ENCODE data around the gene COPS6.
A peak's percentile ranks its signal among the peaks of the same experiment; 100 is the strongest.

COPS6 gene

DNA sequence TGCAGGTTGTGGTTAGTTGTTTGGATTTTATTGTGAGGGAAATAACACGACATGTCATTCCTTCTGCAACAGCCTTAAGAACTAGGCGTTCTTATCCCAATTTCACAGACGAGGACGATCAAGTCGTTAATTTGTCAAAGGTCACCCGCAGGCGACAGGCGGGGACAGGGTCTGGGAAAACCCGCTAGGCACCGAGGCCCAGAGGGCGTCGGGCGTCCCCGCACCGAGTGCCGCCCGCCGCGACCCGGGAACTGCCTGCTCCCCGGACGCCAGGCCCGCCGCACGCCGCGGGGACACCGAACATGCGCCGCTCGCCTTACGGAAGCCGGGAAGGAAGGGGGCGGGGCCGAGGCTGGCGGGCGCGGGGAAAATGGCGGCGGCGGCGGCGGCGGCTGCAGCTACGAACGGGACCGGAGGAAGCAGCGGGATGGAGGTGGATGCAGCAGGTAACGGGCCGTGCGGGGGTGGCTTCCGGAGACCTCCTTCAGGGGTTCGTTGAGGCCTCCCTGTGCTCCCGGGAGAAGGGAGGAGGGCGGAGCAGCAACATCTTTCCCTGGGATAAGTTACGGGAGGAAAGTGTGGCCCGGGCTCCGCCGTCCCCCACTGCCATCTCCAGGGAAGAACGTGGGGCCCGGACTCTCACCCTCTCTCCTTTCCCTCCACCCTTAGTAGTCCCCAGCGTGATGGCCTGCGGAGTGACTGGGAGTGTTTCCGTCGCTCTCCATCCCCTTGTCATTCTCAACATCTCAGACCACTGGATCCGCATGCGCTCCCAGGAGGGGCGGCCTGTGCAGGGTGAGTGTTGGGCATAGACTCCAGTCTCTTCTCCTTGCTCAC lies at the start of gene COPS6:
COPS6 (plus strand) TSS at position 349 of the 837 bp plus-strand sequence; CDS start at position 371, 22 bp downstream.
- DNase-seq, result peak; percentile 96

DNA sequence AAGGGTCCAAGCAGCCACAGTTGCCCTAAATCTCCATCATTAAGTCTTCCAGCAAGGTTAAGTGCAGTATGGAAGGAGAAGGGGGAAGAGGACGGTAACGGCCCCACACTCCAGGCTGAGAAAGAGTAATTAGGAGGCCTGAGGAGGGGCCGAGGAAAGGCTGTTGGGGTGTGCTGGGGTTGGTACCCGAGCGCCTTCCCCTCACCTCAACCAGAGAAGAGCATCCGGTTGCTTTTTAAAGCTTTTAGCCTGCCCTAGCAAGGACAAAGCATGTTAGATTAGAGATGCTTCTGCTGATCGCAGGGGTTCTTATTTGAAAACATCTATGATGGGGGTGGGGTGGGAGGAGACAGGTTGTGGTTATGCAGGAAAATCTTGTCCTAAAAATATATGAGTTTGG lies 48.2 kb upstream of the COPS6 start:
- no peak for DNase-seq

DNA sequence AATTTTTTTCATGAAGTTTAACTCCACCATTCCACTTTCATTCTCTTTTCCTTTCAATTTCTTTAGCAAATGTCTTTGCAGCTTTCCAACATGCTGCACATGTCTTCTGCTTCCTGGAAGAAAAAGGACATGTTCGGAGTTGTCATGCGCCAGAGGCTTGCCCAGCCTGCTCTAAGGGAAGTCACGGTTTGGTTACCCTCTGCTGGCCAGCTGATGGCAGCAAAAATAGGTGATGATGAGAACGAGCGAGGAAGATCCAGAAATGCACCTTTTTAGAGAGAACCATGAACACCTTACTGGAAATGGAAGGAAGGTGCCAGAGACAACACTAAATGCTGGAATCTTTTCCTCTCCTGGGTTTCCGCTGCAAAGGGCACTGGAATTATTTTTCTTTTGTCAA lies 44.1 kb upstream of the COPS6 start:
- peak; percentile 85 for DNase-seq

DNA sequence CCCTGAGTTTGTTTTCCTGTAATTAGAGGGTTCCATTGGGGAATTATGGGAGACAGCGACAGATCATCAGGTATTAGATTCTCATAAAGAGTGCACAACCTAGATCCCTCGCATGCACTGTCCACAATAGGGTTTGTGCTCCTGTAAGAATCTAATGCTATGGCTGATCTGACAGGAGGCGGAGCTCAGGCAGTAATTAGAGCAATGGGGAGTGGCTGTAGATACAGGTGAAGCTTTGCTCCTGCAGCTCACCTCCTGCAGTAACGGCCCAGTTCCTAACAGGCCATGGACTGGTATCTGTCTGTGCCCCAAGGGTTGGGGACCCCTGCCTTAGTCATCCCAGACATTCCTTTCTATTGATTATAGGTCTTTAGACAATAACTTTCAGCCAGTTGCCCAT lies 40.1 kb upstream of the COPS6 start:
- DNase-seq, result peak; percentile 51

DNA sequence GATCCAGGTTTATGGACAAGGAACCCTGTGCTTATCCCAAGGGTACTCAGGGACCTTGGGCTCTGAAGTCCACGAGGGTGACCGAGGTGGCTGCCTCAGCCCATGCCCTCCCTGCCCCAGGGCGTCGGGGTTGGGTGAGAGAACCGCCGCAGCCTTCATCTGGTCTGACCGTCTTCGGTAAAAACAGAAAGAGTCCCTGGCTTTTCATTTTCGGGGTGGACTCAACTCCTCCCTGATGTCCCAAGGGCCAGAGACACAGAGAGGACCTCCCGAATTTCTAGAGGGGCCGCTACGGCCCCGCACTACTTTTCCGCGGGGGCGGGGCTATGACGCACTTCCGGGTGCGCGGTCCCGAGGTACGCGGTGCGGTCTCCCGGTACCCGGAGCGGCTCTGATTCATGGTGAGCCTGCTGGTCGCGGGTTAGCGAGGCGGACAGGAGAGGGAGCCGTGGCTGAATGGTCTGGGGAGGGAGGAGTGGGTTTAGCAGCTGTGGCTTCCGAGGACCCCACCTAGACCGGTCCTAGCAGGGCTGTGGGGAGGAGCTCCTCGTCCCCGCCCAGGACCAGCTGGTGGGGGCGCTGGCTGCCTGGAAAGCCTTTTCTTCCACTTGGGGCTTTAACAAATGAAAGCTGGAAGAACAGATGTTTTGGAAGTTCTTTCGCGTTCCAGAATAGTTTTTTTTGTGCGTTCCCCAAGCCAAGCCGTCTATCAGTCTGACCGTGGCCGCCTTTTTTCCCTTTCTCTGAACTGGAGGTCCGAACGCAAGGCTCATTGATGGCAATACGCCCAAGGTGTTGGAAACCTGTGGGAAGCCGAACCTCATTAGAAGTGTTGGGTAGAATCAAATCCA lies 39.1 kb upstream of the COPS6 start, which contains the start of gene ZSCAN21:
ZSCAN21 (plus strand) TSS at position 334 of the 851 bp plus-strand sequence. CDS start 7,233 bp downstream, outside the sequence.
- DNase-seq, result peak; percentile 93

DNA sequence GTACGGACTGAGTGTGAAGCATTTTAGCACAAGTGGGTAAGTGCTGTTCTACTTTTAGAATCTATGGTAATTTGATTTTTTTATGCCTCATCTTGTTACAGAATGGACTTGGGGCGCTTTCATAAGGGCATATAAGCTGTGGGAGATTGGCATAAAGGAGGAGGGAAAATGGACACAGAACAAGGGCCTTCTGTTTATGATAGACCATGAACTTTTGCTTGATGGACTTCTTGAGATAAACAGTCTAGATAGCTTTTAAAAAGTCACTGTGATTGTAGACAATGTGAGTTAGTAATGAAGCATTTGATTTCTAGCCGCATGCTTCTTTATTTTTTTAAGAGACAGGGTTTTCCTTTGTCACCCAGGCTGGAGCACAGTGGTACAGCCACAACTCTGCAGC lies 37.2 kb upstream of the COPS6 start:
- DNase-seq, result no peak

DNA sequence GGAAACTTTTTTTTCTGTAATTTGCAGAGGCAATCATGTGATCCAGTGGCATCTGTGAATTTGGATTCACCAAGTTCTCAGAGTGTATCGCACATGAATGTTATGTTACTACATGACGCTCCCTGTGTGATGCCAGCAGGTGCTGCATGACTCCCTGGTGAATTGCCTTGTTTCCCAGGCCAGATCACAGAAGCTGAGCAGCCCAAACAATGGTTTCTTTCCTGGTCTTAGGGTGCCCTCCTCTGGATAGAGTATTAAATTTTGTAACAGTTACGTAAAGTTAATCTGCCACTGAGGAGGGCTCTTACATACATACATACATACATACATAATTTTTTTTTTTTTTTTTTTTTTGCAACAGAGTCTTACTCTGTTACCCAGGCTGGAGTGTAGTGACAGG lies 35.6 kb upstream of the COPS6 start:
- peak; percentile 91 for DNase-seq

DNA sequence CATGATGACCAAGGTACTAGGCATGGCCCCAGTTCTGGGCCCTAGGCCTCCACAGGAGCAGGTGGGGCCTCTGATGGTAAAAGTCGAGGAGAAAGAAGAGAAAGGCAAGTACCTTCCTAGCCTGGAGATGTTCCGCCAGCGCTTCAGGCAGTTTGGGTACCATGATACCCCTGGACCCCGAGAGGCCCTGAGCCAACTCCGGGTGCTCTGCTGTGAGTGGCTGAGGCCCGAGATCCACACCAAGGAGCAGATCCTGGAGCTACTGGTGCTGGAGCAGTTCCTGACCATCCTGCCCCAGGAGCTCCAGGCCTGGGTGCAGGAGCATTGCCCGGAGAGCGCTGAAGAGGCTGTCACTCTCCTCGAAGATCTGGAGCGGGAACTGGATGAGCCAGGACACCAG lies 31.8 kb upstream of the COPS6 start:
- DNase-seq, result no peak

DNA sequence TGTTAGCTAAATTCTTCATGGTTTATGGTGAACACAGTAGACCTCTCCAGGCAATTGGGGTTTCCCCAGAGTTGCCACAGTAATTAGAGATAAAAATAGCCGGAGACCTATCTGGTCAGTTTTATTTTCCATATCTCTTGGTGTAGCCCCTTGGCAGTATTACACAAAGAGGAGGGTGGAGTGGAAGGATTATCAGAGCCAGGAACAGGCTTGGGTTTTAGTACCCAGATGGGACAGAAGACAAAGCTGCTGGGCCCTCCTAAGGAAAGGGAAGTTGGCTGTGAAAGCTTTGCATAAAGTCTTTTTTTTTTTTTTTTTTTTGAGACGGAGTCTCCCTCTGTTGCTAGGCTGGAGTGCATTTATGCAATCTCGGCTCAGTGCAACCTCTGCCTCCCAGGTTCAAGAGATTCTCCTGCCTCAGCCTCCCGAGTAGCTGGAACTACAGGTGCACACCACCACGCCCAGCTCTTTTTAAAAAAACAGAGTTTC lies 29.5 kb upstream of the COPS6 start:
- DNase-seq, result no peak

DNA sequence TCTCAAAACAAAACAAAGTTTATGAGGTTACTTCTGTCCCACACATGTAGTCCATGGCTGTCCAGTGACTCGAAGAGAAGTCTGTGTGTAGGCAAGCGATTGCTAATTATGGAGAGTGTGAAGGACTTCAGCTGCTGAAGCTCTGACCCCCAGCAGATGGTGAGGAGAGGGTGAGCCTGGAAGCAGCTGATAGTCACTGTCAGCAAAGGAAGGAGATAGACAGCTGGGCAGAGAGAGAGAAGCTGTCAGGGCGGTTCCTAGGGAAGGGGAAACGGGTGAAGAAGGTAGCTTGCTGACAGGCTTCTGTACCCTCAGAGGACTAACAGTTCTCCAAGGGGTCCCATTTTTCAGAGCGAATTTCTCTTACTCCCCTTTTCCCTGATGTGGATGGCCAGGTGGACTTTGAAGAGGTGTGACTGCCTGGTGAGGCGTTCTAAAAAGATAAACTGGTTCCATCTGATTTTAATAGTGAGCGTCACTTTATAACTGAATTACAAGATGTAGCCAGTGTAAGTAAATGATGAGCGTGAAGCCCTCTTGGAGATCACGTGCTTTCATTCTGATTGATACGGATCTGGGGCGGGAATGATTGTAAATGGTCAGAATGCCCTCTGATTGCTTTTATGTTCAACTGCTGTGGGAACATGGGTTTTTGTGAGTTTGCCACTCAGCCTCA lies 27.1 kb upstream of the COPS6 start:
- no peak for DNase-seq

DNA sequence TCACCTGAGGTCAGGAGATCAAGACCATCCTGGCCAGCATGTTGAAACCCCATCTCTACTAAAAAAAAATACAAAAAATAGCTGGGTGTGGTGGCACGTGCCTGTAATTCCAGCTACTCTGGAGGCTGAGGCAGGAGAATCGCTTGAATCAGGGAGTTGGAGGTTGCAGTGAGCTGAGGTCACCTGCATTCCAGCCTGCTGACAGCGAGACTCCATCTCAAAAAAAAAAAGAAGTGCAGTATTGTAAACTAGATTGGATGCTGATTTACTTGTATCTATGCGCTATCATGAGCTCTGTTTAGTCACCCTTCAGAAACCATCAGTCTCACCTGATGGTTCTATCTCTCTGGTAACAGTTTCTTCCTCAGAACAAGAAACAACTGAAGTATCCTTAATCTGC lies 25.4 kb upstream of the COPS6 start:
- DNase-seq, result no peak

DNA sequence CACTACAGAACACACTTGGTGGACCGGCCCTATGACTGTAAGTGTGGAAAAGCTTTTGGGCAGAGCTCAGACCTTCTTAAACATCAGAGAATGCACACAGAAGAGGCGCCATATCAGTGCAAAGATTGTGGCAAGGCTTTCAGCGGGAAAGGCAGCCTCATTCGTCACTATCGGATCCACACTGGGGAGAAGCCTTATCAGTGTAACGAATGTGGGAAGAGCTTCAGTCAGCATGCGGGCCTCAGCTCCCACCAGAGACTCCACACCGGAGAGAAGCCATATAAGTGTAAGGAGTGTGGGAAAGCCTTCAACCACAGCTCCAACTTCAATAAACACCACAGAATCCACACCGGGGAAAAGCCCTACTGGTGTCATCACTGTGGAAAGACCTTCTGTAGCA lies 24.6 kb upstream of the COPS6 start:
- no peak for DNase-seq

DNA sequence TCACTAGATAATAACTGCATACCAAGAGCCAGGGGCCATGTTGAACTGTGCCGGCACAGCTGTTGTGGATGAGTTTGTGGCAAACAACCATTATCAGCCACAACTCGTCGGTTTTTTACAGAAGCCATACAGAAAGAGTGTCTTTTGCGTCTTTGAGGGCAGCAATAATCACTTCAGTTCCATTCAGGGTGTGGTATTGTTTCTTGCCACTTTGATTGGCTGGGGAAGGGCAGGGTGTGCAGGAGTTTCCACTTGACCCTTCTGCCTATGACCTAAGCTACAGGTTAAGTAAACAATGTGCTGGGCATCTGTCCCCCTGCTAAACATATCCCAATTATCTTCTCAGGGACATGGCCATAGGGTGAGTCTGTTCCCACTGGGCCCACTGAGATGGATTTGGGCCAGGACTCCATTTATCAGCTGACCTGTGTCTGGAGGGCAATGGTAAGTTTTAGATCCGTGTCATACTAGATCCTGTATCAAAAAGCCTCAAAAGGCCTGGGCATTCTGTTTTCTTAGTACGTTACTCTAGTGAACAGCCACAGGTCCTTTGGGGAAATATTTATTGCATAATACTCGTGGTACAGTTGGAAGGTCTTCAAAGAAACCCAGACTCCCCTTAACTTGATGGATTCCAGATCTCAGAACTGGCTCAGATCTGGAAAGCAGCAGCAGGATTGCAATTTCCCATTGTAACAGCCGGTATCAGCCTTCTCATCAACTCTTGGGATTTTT lies 23.1 kb upstream of the COPS6 start:
- DNase-seq, result peak; percentile 46

DNA sequence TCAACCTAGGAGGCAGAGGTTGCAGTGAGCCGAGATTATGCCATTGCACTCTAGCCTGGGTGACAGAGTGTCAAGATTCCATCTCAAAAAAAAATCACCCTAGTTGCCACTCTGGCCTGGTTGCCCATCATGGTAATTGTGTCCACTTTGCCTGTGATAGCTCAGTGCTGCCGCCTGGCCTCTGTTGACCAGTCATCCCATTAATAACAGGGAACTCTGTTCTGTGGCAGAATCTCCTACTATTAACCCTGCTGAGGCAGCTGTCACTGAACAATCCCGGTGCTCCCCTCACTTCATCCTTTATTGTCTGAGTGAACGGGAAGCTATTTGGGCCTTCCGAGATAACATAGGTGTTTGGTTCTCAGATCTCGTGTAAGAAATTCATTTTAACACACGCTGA lies 21.8 kb upstream of the COPS6 start:
- no peak for DNase-seq

DNA sequence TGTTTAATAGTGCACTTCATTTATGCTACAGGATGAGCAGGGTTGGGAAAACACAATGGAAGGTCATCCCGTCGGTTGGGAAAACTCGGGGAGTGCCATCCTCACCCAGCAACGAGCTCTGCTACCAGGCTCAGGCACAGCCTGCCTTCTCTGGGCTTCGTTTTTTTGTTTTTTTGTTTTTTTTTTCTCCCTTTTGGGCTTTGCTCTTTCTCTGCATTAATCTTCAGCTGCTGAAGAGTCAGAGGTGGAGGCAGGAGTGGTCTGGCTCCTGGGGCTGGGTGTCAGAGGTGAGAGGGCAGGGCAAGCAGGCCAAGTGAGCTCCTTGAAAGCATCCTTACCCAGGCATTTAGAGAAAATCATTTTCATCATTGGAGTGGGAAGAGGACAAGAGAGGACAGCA lies 18.8 kb upstream of the COPS6 start:
- no peak for DNase-seq

DNA sequence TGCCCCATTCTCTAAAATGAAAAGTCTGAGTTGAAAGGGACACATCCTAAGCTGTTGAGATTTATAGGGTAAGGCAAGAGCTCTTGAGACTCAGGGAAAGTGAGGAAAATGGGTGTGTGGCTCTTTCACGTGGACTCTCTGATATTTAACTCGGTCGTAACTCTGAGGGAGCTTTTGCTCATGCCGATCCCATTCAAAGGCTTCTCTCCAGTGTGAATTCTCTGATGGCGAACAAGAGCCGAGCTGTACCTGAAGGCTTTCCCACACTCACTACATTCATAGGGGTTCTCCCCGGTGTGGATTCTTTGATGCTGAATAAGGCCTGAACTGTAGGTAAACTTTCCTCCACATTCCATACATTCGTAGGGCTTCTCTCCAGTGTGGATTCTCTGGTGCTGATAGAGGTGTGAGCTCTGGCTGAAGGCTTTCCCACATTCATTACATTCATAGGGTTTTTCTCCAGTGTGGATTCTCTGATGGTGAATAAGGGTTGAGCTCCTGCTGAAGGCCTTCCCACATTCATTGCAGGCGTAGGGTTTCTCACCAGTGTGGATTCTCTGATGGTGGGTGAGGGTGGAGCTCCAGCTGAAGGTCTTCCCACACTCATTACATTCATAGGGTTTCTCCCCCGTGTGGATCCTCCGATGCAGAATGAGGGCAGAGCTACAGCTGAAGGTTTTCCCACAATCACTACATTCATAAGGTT lies 17.6 kb upstream of the COPS6 start:
- DNase-seq, result no peak

DNA sequence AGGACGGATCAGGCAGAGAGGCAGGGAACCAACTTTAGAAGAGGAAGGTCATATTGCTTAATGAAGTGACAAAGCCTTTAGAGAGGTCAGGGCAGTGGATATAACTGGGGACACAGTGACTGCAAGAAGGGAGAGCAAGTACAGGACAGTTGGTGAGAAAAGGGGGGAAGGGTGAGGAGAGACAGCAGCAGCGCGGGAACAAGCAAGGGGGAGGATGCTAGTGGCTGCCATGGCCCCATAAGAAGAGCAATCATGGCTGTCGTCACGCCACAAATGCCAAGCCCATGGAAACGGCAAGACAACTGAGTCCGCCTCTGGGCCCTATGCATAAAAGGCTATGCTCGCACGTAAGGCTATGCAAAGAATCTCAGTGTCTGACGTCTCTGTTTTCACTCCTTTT lies 16.3 kb upstream of the COPS6 start:
- no peak for DNase-seq

DNA sequence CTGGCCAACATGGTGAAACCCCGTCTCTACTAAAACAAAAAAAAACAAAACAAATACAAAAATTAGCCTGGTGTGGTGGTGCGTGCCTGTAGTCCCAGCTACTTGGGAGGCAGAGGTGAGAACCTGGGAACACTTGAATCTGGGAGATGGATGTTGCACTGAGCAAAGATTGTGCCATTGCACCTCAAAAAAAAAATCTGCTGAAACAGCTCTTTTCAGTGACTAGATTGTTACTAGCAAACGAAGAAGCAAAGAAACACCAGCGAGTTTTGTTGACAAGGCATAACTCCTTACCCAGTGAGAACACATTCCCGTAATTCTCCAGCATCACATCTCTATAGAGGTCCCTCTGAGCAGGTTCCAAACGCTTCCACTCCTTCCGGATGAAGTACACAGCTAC lies 13.9 kb upstream of the COPS6 start:
- DNase-seq, result no peak

DNA sequence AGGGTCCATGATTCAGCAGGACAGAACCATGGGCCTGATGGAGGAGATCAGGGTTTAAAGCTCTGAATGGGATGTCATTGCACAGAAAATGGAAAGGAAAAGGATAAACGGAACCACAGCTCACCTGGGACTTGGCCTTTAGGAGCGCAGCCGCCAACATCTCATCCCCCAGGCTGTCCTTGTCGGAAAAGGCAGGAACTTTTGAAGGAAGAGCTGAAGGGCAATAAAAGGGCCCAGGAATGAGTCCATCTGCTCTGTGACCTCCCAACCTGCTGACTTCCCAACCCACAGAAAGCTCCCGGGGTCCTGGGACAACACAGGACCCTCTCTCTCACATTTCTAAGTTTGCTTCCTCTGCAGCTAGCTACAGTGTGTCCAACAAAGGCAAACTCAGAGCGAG lies 13.4 kb upstream of the COPS6 start:
- no peak for DNase-seq

DNA sequence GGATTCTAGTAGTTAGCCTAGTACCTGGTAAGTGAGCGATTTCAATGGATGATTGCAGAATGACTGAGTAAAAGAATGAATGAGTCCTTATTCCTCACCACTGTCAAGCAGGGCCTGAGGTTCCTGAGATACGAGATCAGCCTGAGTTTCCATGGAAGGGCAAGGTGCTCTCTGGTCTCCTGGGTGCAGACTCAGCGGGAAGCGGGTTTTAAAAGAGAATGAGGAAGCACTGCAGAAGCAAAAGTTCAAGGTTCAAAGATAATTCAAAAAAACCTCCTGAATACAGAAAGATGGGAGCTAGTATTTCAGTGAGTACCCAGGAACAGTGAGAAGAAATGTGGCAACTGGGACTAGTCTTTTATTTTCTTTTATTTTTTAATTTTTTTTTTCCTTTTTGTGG lies 11.6 kb upstream of the COPS6 start:
- no peak for DNase-seq

DNA sequence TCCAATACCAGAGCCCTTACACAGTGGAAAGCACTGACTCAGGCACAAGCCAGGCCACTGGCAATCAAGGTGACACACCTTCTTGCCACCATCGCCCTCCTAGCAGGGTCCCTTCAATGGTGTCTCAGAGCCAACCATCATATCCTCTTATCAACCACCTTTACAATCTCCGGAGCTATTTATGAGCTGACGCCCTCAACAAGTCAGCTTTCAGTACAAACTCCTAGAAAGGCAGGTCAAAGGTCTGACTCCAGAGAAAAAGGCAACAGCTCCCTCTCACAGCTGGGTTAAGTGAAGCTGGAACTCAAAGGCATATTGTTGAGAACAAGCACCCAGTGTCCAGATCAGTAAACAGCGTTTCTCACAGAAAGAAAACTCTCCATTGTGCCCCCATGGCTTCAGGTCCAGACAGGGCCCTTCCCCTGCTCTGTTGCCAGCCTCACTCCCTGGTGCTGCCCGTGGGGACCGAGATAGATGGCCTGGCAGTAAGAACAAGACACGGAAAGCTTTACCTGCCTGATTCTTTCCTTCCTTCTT lies 9.7 kb upstream of the COPS6 start:
- DNase-seq, result no peak
